ENCODE data around the gene PSME1.

PSME1 gene

DNA sequence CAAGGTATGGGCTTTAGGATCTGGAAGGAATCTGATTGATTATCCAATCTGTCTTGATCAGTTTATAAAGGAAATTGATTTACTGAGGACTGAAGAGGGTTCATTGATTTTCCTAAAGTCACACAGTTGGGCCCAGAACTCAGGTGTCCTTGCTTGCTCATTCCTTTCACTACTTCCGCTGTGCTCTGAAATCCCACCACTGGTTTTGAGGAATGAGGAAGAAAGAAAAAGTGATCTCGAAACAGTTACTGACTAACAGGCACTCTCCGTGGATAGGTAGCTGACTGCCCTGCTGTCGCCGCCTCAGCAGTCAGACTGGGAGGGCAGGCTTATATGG is 5.6 kb upstream of the PSME1 start, which contains the start of gene FITM1:
FITM1 (plus strand) TSS at position 280 of the 337 bp plus-strand sequence. CDS start 905 bp downstream, outside the sequence.
- DNase-seq (ENCODE audit: low read depth) = no peak

DNA sequence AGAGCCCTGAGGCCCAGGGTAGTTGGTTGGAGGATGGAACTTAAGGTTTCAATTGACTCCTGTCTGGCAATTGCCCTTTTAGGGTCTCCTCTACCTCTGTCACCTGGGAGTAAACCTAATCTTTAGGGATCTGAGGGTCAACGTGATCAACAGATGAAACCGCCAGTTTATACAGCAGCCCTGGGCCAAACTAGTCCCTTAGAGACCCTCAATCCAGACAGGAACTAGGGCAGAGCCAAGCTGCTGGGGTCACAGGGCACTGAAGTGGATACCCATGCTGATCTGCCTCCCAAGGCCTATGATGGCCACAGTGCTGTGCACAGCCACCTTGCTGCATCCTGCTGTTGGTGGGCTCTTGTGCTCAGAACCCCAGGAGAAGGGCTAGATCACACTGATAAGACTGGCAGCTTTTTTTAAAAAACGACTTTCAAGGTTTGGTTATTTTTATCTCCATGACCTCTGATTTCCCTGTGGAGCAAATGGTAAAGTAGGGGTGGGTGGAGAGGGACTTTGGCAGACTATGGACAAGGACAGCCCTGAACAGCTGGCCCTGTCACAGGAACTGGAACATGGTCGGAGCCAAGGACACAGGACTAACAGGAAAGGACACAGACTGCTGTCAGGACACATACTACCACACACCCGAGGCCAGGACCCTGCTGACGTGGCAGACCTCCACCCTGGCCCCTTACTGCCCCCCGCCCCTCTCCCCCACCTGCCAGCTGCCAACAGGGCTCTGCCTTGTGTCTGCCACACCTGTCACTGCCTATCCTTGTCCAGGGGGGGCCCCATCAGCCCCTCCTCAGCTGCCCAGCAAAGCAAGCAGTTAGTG is 5.1 kb upstream of the PSME1 start:
- DNase-seq (ENCODE audit: low read depth) = no peak

DNA sequence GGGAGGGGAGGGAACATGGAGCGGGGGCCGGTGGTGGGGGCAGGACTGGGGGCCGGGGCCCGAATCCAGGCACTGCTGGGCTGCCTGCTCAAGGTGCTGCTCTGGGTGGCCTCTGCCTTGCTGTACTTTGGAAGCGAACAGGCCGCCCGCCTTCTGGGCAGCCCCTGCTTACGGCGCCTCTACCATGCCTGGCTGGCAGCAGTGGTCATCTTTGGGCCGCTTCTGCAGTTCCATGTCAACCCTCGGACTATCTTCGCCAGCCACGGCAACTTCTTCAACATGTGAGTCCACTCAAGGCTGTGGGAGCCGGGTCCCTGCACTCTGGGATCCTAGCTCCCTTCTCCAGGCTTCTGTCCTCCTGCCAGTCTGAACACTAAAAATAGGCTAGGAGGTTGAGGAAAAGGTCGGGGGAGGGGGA is 4.4 kb upstream of the PSME1 start:
- no peak for DNase-seq (ENCODE audit: low read depth)

GRCh38 chr14:24132061-24132685 is 3.8 kb upstream of the PSME1 start:
- DNase-seq (ENCODE audit: low read depth) = no peak

GRCh38 chr14:24132976-24133375 is 3.0 kb upstream of the PSME1 start:
- no peak for DNase-seq (ENCODE audit: low read depth)

DNA sequence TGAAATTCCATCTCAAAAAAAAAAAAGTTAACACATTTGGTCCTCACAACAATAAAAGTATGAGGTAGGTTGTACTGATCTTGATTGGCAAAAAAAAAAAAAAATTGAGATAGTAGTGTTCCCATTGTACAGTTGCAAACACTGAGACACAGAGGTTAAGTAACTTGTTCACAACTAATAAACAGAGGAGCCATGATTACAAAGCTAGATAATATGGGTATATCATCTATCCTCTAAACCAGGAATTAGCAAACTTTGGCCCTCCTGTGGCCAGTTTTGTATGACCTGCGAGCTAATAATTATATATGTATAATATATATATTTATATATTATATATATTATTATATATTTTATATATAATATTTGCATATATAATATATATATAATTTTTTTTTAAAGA is 2.3 kb upstream of the PSME1 start:
- DNase-seq (ENCODE audit: low read depth) = no peak

- DNase-seq (ENCODE audit: low read depth) = no peak
Measured at GRCh38 chr14:24135584-24135833, 485 bp upstream of the PSME1 start.

DNA sequence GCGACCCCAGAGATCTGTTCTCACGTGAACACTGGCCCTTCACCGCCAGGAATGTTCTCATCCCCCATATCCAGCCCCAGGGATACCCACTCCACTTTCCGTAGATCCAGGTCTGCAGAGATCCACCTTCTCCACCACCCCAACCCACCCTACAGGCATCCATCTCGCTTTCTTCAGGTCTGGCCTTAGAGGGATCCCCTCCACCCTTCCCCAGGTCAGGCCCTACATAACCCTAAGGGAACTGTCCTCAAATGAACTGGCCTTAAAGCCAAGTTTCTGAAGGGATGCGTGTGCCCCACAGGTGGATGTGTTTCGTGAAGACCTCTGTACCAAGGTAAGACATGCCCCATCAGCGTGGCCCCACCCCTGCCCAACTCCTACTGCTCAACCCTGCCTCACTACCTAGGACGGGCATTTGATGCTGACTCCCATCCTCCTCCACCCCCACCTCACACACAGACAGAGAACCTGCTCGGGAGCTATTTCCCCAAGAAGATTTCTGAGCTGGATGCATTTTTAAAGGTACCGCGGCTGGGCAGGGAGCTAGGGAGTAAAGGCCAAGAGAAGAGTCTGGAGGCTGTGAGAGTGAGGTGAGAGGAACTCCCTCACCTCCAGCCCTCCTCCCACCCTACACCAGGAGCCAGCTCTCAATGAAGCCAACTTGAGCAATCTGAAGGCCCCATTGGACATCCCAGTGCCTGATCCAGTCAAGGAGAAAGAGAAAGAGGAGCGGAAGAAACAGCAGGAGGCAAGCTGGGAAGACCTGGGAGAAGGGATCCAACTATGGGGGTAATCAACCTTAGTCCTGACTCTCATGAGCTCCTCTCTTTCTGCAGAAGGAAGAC is 912 bp downstream of the PSME1 start:
- no peak for DNase-seq (ENCODE audit: low read depth)

DNA sequence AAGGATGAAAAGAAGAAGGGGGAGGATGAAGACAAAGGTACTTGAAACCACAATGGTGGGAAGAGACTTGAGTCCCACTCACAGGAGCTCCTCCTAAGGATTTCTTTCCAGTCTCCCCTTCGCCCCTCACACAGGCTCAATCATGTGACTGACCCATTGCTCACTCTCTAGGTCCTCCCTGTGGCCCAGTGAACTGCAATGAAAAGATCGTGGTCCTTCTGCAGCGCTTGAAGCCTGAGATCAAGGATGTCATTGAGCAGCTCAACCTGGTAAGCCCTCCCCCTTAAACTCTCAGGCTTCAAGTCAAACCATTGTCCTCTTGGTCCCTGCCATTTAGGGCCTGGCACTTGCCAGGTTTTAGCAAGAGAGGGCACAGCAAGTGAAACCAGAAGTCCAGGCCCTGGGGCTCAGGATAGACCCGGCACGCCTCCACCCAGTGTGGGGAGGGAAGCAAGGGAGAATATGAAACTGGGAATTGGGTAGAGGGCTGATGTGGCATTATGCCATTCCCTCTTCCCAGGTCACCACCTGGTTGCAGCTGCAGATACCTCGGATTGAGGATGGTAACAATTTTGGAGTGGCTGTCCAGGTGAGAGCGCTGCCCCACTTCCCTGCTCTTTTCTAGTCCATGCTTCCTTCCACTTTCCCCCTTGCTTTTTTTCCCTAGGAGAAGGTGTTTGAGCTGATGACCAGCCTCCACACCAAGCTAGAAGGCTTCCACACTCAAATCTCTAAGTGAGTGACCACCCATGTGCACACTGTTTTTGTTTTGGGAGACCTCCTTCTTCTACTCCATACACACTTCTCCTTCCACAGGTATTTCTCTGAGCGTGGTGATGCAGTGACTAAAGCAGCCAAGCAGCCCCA is 1.8 kb downstream of the PSME1 start:
- no peak for DNase-seq (ENCODE audit: low read depth)

DNA sequence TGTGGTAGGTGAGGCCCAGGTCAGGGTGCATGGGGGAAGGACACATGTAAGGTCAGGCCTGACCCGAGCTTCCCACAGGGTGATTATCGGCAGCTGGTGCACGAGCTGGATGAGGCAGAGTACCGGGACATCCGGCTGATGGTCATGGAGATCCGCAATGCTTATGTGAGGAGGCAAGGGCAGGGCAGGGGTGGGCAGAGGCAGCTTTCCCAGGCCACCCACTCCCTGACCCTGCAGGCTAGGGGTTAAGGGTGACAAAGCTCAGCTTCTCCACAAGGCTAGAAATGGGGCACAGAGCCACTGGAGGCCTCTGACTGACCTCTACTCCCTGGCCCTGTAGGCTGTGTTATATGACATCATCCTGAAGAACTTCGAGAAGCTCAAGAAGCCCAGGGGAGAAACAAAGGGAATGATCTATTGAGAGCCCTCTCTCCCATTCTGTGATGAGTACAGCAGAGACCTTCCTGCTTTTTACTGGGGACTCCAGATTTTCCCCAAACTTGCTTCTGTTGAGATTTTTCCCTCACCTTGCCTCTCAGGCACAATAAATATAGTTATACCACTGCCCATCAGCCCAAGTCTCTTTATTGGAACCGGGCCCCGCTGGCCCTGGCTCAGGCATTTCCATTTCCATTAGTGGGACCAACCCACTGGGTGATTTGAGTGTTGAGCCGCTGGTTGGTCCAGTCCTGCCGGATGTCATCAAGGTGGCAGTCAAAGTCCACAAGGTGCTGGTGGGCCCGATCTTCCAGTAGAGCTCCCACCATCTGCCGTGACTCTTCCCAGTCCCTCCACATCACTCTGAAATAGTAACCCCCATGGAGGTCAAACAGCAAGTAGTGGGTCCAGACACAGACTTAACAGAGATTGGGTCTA is 2.6 kb downstream of the PSME1 start:
- DNase-seq (ENCODE audit: low read depth) = no peak

DNA sequence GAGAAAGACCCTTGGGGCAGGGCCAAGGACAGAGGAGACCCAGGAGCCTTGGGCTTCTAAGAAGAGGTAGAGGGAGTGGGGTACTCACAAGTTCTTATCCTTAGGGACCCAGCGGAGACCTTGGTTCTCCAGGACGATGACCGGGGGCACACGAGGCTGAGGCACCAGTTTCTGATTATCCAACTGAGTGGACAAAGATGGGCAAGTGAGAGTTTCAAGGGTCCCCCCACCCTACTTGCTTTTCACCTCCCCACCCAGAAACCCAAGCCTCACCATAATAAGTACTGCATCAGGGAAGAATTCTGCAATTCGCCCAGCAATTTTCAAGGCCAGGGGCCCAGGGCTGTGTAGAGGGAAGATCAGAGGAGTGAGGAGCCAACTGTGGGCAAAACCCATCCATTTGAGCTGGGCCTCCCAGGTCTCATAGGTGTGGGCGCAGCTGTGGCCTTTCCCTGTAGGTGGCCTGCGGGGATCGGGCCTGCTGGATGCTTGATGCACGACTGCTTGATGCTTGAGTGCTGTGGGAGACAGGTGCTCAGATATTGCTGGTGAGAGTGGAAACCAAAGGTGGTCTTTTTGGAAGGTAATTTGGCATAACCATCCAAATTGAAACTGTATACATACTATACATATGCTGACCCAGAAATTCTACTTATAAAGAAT is 3.4 kb downstream of the PSME1 start:
- no peak for DNase-seq (ENCODE audit: low read depth)

DNA sequence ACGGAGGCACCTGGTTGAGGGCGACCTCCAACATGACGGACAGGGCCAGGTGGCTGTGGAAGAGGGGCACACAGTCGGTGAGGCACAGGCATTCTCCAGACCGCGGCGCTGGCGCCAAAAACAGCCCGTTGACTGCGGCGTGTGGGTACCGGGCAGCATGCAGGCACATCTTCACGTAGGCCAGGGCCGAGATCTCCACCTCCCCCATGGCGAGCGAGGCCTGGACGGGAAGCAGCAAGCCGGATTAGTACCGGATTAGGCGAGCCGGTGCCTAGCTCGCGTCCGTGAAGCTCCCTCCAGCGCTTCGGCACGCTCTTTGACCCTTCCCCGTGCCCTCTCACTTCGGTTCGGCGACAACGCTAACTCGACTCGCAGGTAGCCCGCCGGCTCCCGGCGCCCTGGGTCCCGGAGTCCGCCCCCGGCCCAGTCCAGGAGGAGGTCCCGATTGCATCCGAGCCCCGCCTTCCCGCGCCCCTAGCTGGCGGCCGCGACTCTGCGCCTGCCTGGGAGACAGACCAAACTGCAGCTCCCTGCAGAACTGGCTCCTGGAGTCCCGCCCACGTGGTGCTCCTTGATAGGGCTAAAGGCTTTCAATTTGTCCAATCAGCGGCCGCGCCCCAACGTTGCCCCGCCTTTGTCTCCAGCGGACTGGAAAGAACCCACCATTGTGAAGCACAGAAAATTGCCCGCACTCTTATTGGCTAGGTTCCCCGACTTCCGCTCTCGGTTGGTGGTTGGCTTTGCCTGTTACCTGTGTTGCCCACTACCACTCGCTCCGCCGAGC is 5.3 kb downstream of the PSME1 start, which contains the start of gene EMC9:
EMC9 (minus strand) TSS at position 495 of the 784 bp plus-strand sequence; CDS start at position 208, 287 bp downstream.
- DNase-seq (ENCODE audit: low read depth) = peak; percentile 99

- DNase-seq (ENCODE audit: low read depth) = no peak
Measured at GRCh38 chr14:24143511-24143910, 7.5 kb downstream of the PSME1 start.

DNA sequence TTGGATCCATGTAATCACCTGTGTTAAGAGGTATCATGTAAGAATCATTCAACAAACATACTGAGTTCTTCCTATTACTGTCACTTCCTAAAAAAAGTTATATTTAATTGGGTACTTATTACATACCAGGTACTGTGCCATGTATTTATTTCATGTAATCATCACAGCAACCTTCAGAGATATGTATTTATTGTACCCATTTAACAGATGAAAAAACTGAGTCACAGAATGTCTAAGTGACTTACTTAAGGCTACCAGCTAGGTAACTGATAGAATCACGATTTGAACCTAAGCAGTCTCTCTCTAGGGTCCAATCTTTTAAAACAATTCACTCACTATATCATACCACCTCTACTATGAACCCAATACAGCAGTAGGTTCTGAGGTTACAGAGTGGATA is 8.5 kb downstream of the PSME1 start:
- DNase-seq (ENCODE audit: low read depth) = no peak

DNA sequence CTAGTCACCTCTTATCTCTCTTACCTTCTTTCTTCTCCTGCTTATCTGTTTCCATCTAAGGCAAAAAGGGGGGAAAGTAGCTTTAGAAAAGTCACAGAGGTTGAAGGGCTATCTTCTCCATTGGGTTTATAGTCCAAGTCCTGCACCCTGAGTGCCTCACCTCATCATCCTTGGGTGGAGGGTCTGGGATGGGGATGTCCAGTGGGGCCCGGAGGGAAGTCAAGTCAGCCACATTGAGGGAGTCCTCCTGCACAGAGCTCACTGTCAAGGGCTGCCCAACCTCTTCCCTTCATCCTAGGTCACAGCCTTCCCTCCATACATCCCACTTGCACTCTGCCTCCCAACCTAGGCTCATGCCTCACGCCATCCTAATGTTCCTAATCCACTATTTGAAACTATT is 9.2 kb downstream of the PSME1 start:
- no peak for DNase-seq (ENCODE audit: low read depth)

- DNase-seq (ENCODE audit: low read depth) = no peak
Measured at GRCh38 chr14:24145690-24146452, 9.9 kb downstream of the PSME1 start.

DNA sequence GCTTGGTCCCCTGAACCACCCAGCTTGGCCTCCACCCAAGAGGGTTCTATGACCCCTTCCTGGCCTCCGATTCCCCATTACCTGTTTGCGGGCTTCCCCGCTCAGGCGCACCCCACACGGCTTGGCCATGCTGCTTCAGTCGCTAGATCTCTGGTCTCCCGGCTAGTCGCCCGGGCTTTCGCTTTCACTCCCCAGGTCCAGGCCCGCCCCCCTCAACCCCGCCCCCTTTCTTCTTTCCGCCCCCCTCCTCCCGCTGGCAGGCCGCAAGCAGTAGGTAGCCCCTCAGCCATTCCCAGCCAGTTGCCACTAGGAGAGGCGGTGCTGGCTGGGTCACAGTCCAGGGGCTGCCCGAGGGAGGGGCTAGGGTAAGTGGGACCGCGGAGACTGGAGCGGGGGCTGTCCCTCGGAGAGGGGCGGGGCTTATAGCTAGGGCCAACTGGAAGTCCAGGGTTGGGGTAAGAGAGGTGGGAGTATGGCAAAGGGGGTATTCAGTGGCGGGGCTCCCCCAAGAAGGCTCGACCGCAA is 10.5 kb downstream of the PSME1 start, which contains the start of gene PSME2:
PSME2 (minus strand) TSS at position 158 of the 525 bp plus-strand sequence; CDS start at position 129, 29 bp downstream.
- DNase-seq (ENCODE audit: low read depth) = peak; percentile 75
